Stimulated activated CD4-positive, alpha-beta T cell treated with anti-CD3 and anti-CD28 coated beads, Interleukin-15, amount 100 ng/mL, for 1 hour (primary cell): ENCODE data around the gene ZNF777.
"Not testable (repeated sequence)": the region's sequence is repeated elsewhere in the genome, so short reads cannot be mapped to it uniquely, and the experiment has no call there.

Source experiments
- DNase-seq, 2 donors: peaks; one replicate each; pipeline ENCODE4 v3.0.0-alpha.2; 2020; ENCODE audit warnings: low read depth in 1 of 2, low spot score in 1 of 2

The ZNF777 gene

GRCh38 chr7:149420006-149420405 is 40.9 kb downstream of the ZNF777 start:
- DNase-seq, result no peak

DNA sequence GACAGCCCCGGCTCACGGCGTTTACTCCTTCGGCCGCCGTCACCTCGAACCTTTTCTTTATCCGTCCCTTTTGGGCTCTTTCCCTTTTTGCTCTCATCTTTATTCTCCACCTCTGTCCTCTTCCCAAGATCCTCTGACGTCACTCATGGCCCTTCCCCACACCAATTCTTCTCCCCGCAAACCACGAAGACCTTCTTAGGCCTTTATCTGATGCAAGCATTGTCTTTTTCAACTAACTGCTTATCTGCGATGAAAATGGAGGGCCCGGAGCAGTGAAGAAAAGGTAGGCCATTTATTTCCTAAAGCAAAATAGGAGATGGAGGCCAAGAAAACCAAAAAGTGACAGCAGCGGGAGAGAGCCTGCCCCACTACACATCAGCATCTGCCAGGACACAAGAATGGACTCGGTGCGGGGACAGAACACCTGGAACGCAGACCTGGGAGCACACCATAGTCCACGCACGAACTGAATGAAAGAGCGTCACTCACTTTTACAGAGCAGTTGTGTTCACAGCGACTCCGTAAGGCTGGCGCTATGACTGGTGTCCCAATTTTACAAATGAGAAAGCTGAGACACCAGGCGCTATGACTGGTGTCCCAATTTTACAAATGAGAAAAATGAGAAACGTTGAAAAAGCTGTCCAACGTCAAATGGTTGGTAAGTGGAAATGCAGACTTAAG is 45.3 kb downstream of the ZNF777 start:
- no peak for DNase-seq

GRCh38 chr7:149414745-149415390 is 46.0 kb downstream of the ZNF777 start:
- DNase-seq, result peak in 1 of 2 donors; percentile 54

DNA sequence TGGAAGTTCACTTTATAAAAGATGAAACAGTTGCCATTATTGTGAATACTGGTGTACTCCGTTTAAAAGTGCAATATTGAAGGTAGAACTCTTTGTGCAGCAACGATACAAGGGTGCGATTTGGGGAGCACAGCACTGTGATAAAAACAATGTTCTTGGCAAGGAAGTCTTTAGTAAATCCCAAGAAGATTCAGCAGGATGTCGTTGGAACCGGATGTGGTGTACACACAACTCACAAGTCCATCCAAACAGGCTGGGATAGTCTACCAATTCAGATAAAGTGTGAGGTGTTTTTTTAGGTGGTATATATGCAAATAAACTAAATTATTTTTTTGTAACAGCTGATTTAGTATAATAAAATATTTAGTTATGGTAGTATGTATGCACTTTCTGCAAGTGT is 46.7 kb downstream of the ZNF777 start:
- no peak for DNase-seq

DNA sequence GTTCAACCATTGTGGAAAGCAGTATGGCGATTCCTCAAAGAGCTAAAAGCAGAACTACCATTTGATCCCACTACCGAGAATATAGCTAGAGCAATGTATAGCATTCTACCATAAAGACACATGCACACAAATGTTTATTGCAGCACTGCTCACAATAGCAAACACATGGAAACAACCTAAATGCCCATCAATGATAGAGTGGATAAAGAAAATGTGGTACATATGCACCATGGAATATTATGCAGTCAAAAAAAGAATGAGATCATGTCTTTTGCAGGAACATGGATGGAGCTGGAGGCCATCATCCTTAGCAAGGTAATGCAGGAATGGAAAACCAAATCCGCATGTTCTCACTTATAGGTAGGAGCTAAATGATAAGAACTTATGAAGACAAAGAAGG is 47.8 kb downstream of the ZNF777 start:
- not testable (repeated sequence) for DNase-seq

- DNase-seq, result no peak
Measured at GRCh38 chr7:149409895-149410294, 51.0 kb downstream of the ZNF777 start.

- DNase-seq, result no peak
Measured at GRCh38 chr7:149404825-149405224, 56.0 kb downstream of the ZNF777 start.

DNA sequence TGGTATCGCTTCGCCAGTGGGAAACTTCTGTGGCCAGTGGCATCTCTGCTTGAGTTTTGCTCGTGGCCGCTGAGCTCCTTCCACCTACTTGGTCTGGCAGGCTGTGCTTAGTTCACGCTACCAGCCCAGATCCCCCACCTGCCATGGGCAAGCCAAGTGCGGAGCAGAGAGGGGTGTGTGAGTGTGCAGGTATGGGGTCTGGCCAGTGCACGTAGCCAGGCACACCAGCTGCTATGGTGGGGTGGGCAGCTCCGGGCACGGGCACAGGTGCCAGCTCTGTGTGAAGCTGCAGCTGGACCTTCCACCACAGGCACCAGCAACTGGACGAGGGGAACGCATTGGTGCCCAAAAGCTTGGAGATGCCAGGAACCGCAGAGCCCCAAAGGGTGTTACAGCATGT is 56.5 kb downstream of the ZNF777 start:
- no peak for DNase-seq

DNA sequence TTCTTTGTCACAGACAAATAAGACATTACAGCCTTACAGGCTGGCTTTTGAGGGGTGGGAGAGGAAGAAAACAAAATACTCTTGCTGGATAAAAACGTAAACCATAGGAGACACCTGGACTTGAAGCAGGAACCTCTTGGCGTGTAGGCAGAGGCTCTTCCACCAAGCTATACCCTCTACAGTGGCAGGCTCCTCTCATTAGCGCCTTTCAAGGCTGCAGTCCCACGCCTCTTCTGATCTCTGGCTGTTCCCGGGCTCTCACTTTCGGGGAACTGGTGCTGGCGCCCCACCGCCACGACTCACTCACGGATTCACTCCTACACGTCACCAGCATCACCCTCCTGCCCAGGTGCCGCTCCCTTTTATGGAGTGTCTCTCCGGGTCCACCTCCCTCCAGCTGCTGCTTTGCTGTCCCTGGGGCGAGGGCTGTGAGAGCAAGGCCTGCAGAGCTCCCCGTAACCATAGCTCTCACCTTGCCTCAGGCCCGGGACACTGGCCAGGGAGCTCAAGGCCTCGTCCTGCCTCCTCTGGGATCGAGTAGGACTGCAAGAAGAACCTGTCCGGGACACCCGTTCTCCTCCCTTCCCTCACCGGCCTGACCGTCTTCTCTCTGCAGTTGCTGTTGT is 62.6 kb downstream of the ZNF777 start:
- DNase-seq, result no peak

DNA sequence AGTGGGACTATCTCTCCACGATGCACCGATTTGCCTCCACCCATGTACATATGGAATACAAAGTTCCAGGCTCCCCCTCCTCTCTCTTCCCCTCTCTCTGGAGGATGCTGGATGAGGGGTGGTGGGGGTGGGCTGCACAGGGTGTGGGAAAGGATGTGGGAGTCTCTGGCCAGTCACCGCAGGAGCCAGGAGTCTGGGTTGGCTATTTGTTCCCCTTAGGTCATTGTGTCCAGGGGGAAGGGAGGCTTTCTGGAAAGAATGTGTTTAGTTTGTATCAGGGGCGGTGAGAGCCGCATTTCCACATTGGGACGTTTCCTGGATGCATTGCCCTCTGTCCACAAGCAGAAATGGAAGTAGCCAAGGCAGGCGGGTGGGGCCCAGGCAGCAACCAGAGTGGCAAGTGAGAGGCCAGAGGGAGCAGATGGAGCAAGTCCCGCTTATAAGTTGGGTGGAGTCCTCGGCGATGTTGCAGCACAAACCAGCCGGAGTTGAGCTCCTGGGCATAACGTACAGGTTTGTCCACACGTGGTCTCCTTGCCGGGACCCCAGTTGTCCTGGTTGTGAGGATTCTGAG is 63.3 kb downstream of the ZNF777 start:
- DNase-seq, result no peak

GRCh38 chr7:149388550-149389335 is 72.1 kb downstream of the ZNF777 start:
- not testable (repeated sequence) for DNase-seq

DNA sequence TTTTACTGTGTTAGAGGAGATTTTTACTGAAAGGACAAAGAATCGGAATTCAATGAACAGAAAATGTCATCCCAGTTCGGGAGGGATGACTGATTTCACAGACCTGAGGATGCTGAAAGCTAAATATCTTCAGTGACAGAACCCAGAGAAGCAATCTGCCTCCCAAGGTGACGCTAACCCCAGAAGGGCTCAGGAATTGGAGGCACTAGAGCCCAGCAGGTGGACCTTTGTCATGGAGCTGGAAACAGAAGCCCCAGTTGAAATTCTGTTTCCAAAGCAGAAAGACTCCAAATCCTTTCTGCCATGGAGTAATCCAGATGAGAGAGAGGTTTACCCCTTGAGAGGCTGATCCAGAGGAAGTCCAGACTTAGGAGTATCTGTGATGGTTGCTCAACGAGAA is 74.3 kb downstream of the ZNF777 start:
- not testable (repeated sequence) for DNase-seq

- no peak for DNase-seq
Measured at GRCh38 chr7:149385195-149385950, 75.5 kb downstream of the ZNF777 start.
